HG03045 (cell line): Measurements from ENCODE around the gene DUSP22.
"Not testable (repeated sequence)": the region's sequence is repeated elsewhere in the genome, so short reads cannot be mapped to it uniquely, and the experiment has no call there.

Source experiments
- ATAC-seq: cut with Tn5 transposase; IDR thresholded peaks from one replicate; pipeline ENCODE4 v1.9.1; 2021; ENCODE audit warnings: mild to moderate bottlenecking, moderate library complexity; ENCODE audit not compliant: unreplicated experiment

DUSP22 gene

DNA sequence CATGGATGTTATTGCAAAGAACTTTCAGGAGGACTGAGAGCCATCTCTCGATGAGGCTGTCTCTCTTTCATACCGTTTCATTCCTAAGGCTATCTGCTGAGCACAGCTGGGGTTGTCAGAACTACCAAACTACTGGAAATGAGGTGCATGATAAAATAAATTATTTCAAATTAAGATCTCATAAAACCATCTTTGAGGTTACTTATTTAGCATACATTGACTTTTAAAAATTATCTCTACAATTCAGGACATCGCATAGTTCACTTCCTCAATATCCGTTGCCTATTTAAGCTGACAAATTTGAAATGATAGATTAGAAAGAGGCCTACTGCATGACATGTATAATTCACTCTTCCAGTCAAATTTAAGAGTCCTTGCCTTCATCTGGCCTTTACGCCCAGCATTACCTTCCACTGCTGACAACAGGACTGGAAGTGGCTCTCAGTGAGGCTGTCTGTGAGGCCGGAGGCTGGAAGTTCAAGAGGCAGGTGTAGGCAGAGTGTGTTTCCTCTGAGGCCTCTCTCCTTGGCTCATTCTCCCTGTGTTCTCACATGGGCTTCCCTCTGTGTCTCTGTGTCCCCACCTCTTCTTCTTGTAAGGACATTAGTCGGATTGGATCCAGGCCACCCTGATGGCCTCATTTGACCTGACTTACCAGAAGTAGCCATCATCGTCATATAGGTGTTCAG is 12.8 kb upstream of the DUSP22 start:
- ATAC-seq: no peak

DNA sequence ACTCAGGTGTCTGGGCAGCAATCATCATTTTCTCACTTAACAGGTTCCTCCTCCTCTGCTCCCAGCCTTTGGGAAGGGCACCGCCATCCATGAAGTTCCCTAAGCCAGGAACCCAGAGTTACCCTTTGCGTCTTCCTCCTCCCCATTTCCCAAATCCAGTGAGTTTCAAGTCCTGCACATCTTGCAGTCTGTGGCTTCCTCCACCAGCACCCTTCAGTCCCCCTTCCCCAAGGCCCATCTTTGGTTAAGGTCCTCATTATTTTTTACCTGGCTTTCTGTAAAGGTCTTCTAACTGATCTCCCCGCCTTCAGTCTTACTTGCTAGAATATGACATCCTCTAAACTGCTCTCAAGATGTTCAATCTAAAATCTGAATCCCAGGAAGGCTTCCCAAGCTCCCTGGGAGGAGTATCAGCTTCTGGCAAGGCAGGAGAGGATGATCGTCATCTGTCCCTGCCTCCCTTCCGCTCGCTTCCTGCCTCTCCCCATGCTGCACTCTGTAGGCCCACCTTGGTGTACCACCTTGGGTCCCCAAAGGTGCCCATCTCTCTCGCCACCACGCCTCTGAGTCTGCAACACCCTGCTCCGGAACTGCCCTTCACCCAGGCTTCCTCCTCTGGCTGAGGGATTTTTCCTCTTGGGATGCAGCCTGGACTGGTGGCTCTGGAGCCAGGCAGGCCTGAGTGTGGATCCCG is 11.4 kb upstream of the DUSP22 start:
- no peak for ATAC-seq

GRCh38 chr6:281469-282103 is 10.7 kb upstream of the DUSP22 start:
- no peak for ATAC-seq

DNA sequence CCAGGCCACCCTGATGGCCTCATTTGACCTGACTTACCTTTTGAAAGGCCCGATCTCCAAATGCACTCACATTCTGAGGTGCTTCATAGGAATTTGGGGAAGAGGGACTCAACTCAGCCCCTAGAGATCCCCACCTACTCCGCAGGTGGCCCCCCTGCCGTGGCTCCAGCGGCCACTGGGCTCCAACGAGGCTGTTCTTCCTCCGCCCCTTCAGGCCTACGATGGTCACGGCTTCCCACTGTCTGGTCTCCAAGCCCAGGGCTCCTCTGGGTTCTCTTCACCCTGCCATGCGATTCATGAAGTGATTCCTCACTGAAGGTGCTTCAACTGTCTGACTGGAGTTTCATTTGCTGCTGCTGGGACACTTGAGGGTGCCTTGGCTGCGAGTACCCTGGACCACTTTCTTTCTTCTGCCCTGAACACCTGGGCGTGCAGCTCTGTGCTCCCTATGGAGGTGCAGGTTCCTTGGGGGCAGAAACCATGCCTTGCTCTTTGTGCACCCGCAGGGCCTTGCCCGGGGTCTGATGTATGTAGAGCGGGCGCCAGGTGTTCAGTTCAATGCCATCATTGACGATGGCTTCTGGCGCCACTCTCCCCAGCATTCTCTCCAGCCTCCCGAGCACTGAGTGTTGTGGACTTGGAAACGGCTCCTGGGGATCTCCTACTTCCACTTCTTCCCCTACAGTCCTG is 10.0 kb upstream of the DUSP22 start:
- ATAC-seq: no peak

GRCh38 chr6:282867-283416 is 9.3 kb upstream of the DUSP22 start:
- no peak for ATAC-seq

GRCh38 chr6:284486-284885 is 7.8 kb upstream of the DUSP22 start:
- no peak for ATAC-seq

- ATAC-seq: no peak
Measured at GRCh38 chr6:285030-285771, 7.1 kb upstream of the DUSP22 start.

GRCh38 chr6:285902-286301 is 6.4 kb upstream of the DUSP22 start:
- not testable (repeated sequence) for ATAC-seq

GRCh38 chr6:286681-287488 is 5.4 kb upstream of the DUSP22 start:
- ATAC-seq: no peak

DNA sequence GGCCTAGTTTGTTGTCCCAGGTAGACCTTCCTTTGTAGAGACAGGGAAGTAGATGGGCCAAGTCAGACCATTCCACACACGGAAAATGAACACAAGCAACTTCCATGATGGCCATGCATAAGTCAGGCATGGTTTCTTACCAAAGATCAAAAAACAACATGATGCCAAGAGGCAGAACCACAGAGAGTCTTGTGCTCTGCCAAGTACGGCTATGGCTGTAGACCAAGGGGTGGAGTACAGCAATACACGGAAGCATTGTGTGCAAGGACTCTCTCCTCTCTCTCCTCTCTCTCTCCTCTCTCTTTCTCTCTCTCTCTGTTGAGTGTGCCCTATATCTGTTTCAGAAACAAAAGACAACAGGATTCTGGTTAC is 4.8 kb upstream of the DUSP22 start:
- no peak for ATAC-seq

DNA sequence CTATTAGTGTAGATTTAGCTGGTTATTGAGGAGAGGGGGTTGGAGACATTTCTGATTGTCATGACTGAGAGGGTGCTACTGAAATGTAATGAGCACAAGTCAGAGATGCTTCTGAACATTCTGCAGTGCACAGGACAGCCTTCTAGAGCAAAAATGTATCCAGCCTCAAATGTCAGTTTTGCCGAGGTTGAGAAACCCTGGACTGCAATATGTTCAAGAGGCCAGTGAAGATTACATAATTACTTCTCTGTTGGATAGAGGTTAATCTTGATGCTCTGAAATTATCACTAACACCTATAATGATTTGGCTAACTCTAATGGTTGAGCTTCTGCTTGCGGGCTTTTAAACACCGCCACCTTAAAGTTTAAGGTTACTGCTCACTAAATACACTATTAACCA is 3.4 kb upstream of the DUSP22 start:
- ATAC-seq: no peak

GRCh38 chr6:290111-290922 is 2.0 kb upstream of the DUSP22 start:
- no peak for ATAC-seq

DNA sequence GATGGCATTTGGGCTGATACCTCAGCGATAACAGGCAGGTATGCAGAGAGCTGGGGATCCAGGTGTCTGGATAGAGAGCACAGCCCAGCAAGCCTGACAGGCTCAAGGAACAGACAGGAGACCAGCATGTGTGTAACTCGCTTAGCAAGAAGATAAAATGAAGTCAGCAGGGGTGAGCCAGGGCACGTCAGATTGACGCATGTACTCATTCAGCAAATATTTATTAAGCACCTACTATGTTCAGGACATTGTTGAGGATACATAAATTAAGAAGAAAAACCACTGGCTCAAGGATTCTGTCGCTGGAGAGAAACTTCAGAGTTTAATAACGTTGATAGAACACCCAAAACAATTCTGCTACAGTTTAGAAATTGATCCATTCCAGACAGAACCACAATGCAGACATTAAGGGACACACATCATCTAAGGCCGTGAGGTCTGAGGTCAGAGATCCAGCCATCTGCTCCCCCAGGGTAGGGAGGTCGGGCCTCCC is 1.0 kb upstream of the DUSP22 start:
- no peak for ATAC-seq

DNA sequence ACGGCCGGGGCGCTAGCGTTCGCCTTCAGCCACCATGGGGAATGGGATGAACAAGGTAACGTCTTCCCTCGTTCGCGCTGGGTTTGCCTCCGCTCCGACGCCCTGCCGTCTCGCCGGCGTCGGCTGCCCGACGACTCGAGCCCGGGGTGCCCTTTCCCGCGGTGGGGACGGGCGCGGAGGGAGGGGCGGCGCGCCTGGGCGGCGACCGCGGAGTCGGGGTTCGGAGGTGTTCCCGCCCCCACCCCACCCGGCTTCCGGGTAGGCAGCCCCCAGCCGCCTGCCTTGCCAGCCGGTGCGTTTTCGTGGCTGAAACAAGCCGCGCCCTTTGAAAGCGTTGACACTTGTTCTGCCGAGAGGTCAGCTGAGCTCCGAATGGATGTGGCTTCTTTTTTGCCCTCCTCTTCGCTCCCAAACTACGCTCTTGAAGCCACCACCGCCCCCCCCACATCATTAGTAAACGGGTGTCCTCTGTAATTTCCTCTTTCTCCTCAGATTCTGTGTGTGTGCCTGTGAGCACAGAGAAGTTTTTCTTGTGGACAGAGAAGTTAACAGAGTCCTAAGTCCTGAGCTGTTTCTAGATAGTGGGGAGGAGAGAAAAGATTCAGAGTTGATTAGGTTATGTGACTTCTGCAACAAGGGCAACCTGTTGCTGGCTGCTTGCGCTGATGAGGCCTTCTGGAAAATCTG is 362 bp downstream of the DUSP22 start:
- peak; percentile 31 for ATAC-seq

- ATAC-seq: no peak
Measured at GRCh38 chr6:293193-294174, 1.2 kb downstream of the DUSP22 start.

DNA sequence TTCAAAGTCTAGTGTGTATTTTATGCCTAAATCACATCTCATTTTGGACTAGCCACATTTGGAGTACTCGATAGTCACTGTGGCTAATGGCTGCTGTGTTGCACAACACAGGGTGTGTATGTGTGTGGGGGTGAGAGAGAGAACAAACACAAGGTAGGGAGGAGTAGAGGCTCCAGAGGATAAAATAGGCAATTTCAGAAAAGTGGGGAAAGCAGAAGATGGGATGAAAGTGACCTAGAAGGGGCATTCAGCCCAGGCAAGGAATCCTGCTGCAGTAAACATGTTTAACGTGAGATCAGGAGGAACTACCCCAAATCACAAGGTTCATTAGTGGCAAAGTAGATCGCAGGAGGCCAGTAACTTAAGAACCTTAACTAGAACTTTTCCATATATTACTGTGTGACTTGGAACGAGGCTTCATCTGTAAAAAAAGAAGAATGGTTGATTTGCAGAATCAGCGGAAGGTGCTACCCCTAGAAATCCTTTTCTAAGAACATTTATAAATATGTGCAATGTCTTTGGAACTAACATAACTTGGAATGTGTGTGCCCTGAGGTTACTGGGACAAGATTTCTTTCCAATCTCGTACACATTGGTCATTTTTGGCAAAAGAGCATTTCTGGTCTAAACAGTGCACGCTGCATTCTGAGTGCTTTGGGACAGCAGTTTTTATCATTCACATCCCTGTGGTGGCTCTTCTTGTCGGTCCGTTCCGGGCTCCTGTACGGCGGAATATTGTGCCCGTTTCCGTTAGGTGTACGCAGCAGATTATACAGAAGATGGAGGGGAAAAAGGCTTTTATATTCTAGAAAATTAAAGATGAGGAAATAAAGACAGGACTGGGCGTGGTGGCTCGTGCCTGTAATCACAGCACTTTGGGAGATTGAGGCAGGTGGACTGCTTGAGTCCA is 2.6 kb downstream of the DUSP22 start:
- ATAC-seq: no peak
